Measurements from ENCODE around the gene KLHL8.
A peak's percentile ranks its signal among the peaks of the same experiment; 100 is the strongest.

Gene KLHL8

DNA sequence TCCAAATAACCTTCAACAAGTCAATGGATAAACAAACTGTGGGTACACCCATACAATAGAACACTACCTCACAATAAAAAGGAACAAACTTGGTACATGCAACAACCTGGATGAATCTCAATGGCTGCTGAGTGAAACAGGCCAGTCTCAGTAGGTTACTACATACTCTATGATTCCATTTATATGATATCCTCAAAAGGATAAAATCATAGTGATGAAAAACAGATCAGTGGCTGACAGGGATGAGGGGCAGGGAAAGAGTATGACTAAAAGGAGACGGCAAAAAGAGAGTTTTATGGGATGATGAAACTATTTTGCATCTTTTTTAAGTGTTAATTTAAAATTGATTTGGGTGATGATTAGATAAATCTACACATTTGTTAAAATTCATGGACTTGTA, 15.9 kb downstream of the KLHL8 start:
- Histone ChIP-seq H3K27ac (no peak overlapping the region), H3K4me3 (no peak overlapping the region), H3K36me3 (ENCODE audit: insufficient read depth, low read length) (peaks cover 23% of the 10 kb centered on the region; the same call in 1 of the 2 replicates), H3K9ac (ENCODE audit: insufficient read length) (no peak overlapping the region), H3K9me3 (ENCODE audit: low read depth, low read length) (no peaks in the 10 kb centered on the region)
- no peak for DNase-seq (ENCODE audit: low read depth, low spot score)
- TF ChIP-seq FOXP2 (optimal IDR thresholded peaks at IDR 0.05; ENCODE audit: control extremely low read depth, extremely low read length, insufficient read depth) = no peak
- no peak for TF ChIP-seq POLR2AphosphoS5 (IDR thresholded peaks at IDR 0.05; ENCODE audit: borderline replicate concordance, low read depth, low read length)
- no peak for TF ChIP-seq EZH2 (IDR thresholded peaks at IDR 0.05)

DNA sequence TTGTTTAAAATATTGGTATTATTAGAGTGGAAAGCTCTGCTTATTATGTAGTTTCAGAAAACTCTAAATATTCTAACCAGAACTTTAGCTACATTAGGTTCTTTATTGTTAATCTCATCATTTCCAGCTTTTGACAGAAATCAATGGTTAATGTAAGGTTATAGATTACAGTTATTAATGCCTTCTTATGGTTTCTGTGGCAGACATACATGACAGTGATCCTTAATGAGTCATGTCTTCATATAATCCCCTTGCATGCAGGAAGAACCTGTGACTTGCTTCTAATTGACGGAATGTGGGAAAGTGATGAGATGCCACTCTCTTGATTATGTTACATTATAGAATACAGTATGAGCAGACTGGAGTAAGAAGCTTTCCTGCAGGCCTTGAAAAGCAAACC, 23.5 kb downstream of the KLHL8 start:
- H3K9ac ChIP-seq (ENCODE audit: insufficient read length) = no peak overlapping the region
- H3K4me3 ChIP-seq = no peak overlapping the region
- H3K9me3 ChIP-seq (ENCODE audit: low read depth, low read length) = no peaks in the 10 kb centered on the region
- DNase-seq (ENCODE audit: low read depth, low spot score) = no peak
- no peak overlapping the region for H3K27ac ChIP-seq
- TF ChIP-seq POLR2AphosphoS5 (IDR thresholded peaks at IDR 0.05; ENCODE audit: borderline replicate concordance, low read depth, low read length) (no peak), EZH2 (IDR thresholded peaks at IDR 0.05) (no peak), FOXP2 (optimal IDR thresholded peaks at IDR 0.05; ENCODE audit: control extremely low read depth, extremely low read length, insufficient read depth) (no peak)
- H3K36me3 ChIP-seq (ENCODE audit: insufficient read depth, low read length) = peaks cover 6% of the 10 kb centered on the region; the same call in 1 of the 2 replicates

DNA sequence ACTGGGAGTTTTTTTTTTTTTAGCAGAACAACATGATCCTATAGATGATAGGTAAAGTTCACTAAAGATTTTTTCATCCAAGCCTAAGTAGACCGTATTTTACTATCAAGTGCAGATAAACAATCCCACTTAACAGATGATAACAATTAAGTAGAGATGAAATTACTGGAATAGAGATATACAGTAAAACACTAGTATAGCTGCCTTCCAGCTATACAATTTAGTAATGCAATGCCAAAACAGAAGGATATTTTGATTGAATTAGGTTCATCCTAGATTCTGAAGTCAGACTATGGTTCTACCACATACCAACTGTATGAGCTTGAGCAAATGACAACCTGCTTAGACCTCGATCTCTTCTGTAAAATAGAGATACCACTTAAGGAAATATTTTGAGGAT, 24.3 kb downstream of the KLHL8 start:
- TF ChIP-seq EZH2 (IDR thresholded peaks at IDR 0.05) (no peak), FOXP2 (optimal IDR thresholded peaks at IDR 0.05; ENCODE audit: control extremely low read depth, extremely low read length, insufficient read depth) (no peak), POLR2AphosphoS5 (IDR thresholded peaks at IDR 0.05; ENCODE audit: borderline replicate concordance, low read depth, low read length) (no peak)
- peaks cover 9% of the 10 kb centered on the region; the same call in 1 of the 2 replicates for H3K36me3 ChIP-seq (ENCODE audit: insufficient read depth, low read length)
- DNase-seq (ENCODE audit: low read depth, low spot score) = no peak
- no peak overlapping the region for H3K27ac ChIP-seq
- no peaks in the 10 kb centered on the region for H3K9me3 ChIP-seq (ENCODE audit: low read depth, low read length)
- H3K4me3 ChIP-seq = no peak overlapping the region
- no peak overlapping the region for H3K9ac ChIP-seq (ENCODE audit: insufficient read length)

DNA sequence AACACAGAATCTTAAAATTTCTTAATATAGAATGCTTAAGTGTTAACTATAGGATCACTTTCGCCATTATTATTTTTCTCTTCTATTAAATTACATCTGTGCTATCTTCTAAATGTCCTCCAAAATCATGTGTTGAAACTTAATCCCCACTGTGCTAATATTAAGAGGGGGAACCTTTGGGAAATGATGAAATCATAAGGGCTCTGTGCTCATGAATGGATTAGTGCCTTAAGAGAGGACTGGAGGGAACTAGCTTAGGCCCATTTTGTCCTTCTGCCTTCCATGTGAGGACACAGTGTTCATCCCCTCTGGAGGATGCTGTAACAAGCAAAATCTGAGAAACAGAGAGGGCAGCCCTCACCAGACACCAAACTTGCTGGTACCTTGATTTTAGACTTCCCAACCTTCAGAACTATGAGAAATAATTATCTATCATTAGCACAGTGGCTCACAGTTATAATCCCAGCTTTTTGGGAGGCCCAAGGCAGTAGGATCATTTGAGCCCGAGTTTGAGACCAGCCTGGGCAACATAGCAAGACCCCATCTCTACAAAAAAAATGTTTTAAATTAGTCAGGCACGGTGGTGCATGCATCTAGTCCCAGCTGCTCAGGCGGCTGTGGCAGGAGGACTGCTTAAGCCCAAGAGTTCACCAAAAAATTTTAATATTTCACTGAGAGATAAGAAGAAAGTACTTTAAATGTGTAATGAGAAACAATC, 26.3 kb downstream of the KLHL8 start:
- H3K36me3 ChIP-seq (ENCODE audit: insufficient read depth, low read length) = peaks cover 12% of the 10 kb centered on the region
- no peak overlapping the region for H3K9ac ChIP-seq (ENCODE audit: insufficient read length)
- peak overlapping the region; percentile 47; the same call in 1 of the 2 replicates for H3K27ac ChIP-seq
- H3K9me3 ChIP-seq (ENCODE audit: low read depth, low read length) = no peaks in the 10 kb centered on the region
- TF ChIP-seq EZH2 (IDR thresholded peaks at IDR 0.05) (no peak), POLR2AphosphoS5 (IDR thresholded peaks at IDR 0.05; ENCODE audit: borderline replicate concordance, low read depth, low read length) (no peak), FOXP2 (optimal IDR thresholded peaks at IDR 0.05; ENCODE audit: control extremely low read depth, extremely low read length, insufficient read depth) (no peak)
- DNase-seq (ENCODE audit: low read depth, low spot score) = peak; percentile 28
- no peak overlapping the region for H3K4me3 ChIP-seq

DNA sequence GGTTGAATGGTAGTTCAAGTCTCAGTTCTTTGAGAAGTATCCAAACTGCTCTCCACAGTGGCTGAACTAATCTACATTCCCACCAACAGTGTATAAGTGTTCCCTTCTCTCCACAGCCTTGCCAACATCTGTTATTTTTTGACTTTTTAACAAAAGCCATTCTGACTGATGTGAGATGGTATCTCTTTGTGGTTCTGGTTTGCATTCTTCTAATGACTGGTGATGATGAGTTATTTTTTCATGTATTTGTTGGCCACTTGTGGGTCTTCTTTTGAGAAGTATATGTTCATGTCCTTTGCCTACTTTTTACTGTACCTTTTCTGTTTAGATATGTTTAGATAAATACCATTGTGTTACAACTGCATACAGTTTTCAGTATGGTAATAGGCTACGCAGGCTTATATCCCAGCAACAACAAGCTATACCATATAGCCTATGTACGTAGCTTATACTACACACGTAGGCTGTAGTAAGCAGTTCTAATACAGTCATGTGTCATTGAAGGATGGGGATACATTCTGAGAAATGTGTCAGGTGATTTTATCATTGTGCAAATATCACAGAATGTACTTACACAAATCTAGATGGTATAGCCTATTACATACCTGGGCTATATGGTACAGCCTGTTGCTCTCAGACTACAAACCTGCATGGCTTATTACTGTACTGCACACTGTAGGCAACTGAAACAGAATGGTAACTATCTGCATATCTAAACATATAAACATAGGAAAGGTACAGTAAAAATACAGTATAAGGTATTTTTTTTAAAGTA, 28.1 kb downstream of the KLHL8 start:
- no peak overlapping the region for H3K9ac ChIP-seq (ENCODE audit: insufficient read length)
- no peak for TF ChIP-seq POLR2AphosphoS5 (IDR thresholded peaks at IDR 0.05; ENCODE audit: borderline replicate concordance, low read depth, low read length)
- peak overlapping the region; percentile 48 for H3K27ac ChIP-seq
- DNase-seq (ENCODE audit: low read depth, low spot score) = no peak
- H3K4me3 ChIP-seq = no peak overlapping the region
- H3K36me3 ChIP-seq (ENCODE audit: insufficient read depth, low read length) = peaks cover 12% of the 10 kb centered on the region
- no peaks in the 10 kb centered on the region for H3K9me3 ChIP-seq (ENCODE audit: low read depth, low read length)

DNA sequence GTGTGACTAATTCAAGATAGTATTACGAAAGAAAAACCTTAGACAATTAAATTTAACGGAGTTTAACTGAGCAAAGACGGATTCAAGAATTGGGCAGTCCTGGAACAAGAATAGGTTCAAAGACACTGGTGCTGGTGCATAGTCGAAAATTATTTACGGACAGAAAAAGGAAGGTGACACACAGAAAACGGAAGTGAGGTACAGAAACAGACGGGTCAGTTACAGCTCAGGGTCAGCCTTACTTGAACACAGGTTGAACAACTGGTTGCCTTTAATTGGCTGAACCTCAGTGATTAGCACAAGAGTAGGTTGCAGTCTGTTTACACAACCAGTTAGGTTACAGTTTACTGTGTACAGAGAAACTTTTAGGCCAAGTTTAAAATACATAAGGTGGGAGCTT, 31.5 kb downstream of the KLHL8 start:
- H3K4me3 ChIP-seq = peak overlapping the region; percentile 63
- no peaks in the 10 kb centered on the region for H3K9me3 ChIP-seq (ENCODE audit: low read depth, low read length)
- no peak for DNase-seq (ENCODE audit: low read depth, low spot score)
- H3K36me3 ChIP-seq (ENCODE audit: insufficient read depth, low read length) = peaks cover 16% of the 10 kb centered on the region
- H3K9ac ChIP-seq (ENCODE audit: insufficient read length) = peak overlapping the region; percentile 61
- peak overlapping the region; percentile 98 for H3K27ac ChIP-seq
- TF ChIP-seq EZH2 (IDR thresholded peaks at IDR 0.05) (no peak), FOXP2 (optimal IDR thresholded peaks at IDR 0.05; ENCODE audit: control extremely low read depth, extremely low read length, insufficient read depth) (no peak), POLR2AphosphoS5 (IDR thresholded peaks at IDR 0.05; ENCODE audit: borderline replicate concordance, low read depth, low read length) (no peak)

DNA sequence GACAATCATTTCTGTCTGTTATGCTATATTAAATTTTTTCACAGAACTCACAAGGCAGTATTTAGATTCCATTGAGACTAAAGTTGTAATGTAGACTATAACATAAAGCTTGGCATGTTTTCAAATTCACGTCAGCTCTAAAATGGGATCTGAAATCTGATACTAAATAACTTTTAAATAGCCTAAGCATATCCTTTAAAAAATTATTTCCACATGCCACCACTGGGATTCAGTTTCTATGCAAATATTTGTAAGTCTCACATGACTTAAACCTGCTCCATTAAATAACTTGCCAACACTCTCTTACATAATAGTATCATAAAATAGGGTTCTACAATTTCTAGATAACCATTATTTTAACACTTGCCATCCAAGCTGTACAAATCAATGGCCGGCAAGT, 32.4 kb downstream of the KLHL8 start:
- DNase-seq (ENCODE audit: low read depth, low spot score) = peak; percentile 95

DNA sequence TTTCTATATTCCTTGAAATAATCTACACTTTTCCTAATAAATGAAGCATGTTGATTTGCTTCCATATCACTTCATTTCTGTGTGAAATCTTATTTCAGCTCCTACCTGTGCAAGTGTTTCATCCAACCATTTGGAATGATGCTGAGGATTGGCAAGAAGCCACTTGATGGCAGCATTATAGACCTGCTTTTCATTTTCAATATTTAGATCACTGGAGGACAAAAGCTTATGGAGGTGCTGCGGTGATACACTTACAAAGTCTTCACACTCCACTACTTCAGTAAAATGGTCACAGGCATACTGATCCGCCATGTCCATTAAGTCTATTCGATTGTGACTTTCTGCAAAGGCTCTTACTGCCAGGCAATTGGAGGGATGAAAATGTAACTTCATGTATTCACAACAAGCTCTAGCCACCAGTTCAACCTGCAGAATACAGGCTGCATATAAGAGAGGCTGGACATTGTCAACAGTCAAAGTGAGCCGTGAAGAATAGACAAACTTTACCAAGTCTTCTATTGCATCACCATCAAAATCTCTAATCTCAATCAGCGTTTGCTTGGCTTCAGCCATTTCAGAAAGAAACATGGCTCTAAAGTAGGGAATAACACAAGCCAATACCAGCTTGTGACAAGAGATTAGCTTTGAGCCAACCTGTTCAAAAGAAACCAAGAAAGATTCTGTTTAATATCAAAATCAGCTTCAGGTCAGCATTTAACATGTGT, 35.1 kb downstream of the KLHL8 start:
- Histone ChIP-seq H3K9ac (ENCODE audit: insufficient read length) (no peak overlapping the region), H3K9me3 (ENCODE audit: low read depth, low read length) (no peaks in the 10 kb centered on the region), H3K27ac (no peak overlapping the region), H3K4me3 (no peak overlapping the region), H3K36me3 (ENCODE audit: insufficient read depth, low read length) (peaks cover 16% of the 10 kb centered on the region; the same call in 1 of the 2 replicates)
- TF ChIP-seq POLR2AphosphoS5 (IDR thresholded peaks at IDR 0.05; ENCODE audit: borderline replicate concordance, low read depth, low read length) = no peak
- no peak for DNase-seq (ENCODE audit: low read depth, low spot score)

More for the DNA sequence above, 32.4 kb downstream of the KLHL8 start:
- TF ChIP-seq POLR2AphosphoS5 (IDR thresholded peaks at IDR 0.05; ENCODE audit: borderline replicate concordance, low read depth, low read length) (no peak; the same call in 1 of the 2 replicates), FOXP2 (optimal IDR thresholded peaks at IDR 0.05; ENCODE audit: control extremely low read depth, extremely low read length, insufficient read depth) (no peak), EZH2 (IDR thresholded peaks at IDR 0.05) (no peak)
- peak overlapping the region; percentile 98 for H3K27ac ChIP-seq
- no peaks in the 10 kb centered on the region for H3K9me3 ChIP-seq (ENCODE audit: low read depth, low read length)
- peak overlapping the region; percentile 63 for H3K4me3 ChIP-seq
- peaks cover 18% of the 10 kb centered on the region for H3K36me3 ChIP-seq (ENCODE audit: insufficient read depth, low read length)
- H3K9ac ChIP-seq (ENCODE audit: insufficient read length) = peak overlapping the region; percentile 75
